Measurements from ENCODE around the gene SLC25A45.
A peak's percentile ranks its signal among the peaks of the same experiment; 100 is the strongest.

SLC25A45 gene

GRCh38 chr11:65355776-65356393 is 26.6 kb downstream of the SLC25A45 start:
- DNase-seq = no peak
- Histone ChIP-seq H3K4me1 (ENCODE audit: control insufficient read depth, insufficient read depth, low read length, poor library complexity, severe bottlenecking) (peaks cover 10% of the 10 kb centered on the region), H3K36me3 (ENCODE audit: control insufficient read depth, insufficient read depth, low read length) (peaks cover 13% of the 10 kb centered on the region), H3K27ac (ENCODE audit: insufficient read depth, low read length, poor library complexity, severe bottlenecking) (no peak overlapping the region), H3K27me3 (replicated peaks; ENCODE audit: control insufficient read depth, insufficient read depth, low read length, poor library complexity, severe bottlenecking) (no peaks in the 10 kb centered on the region), H3K4me3 (ENCODE audit: insufficient read depth, low read depth, low read length, poor library complexity, severe bottlenecking) (peak overlapping the region; percentile 73), H3K9me3 (ENCODE audit: control insufficient read depth, low read length) (no peaks in the 10 kb centered on the region)

- Histone ChIP-seq H3K4me1 (ENCODE audit: control insufficient read depth, insufficient read depth, low read length, poor library complexity, severe bottlenecking) (peaks cover 10% of the 10 kb centered on the region), H3K9me3 (ENCODE audit: control insufficient read depth, low read length) (no peaks in the 10 kb centered on the region), H3K27ac (ENCODE audit: insufficient read depth, low read length, poor library complexity, severe bottlenecking) (peak overlapping the region; percentile 45), H3K4me3 (ENCODE audit: insufficient read depth, low read depth, low read length, poor library complexity, severe bottlenecking) (peak overlapping the region; percentile 73), H3K36me3 (ENCODE audit: control insufficient read depth, insufficient read depth, low read length) (peaks cover 19% of the 10 kb centered on the region), H3K27me3 (replicated peaks; ENCODE audit: control insufficient read depth, insufficient read depth, low read length, poor library complexity, severe bottlenecking) (no peaks in the 10 kb centered on the region)
- DNase-seq = peak; percentile 28 to 65 (median 51)
Observed at GRCh38 chr11:65355013-65355775, 27.3 kb downstream of the SLC25A45 start.

GRCh38 chr11:65354265-65355012 is 28.0 kb downstream of the SLC25A45 start, which contains the start of gene TIGD3:
Gene TIGD3, plus strand, starts transcription at chr11:65354751. Its CDS starts 1,058 bp downstream, at chr11:65355809.
- peaks cover 10% of the 10 kb centered on the region for H3K4me1 ChIP-seq (ENCODE audit: control insufficient read depth, insufficient read depth, low read length, poor library complexity, severe bottlenecking)
- DNase-seq = peak; percentile 95 to 96 (median 95)
- no peaks in the 10 kb centered on the region for H3K27me3 ChIP-seq (replicated peaks; ENCODE audit: control insufficient read depth, insufficient read depth, low read length, poor library complexity, severe bottlenecking)
- H3K27ac ChIP-seq (ENCODE audit: insufficient read depth, low read length, poor library complexity, severe bottlenecking) = peak within 1 kb of the TSS; percentile 45
- H3K36me3 ChIP-seq (ENCODE audit: control insufficient read depth, insufficient read depth, low read length) = peaks cover 24% of the 10 kb centered on the region
- no peaks in the 10 kb centered on the region for H3K9me3 ChIP-seq (ENCODE audit: control insufficient read depth, low read length)
- H3K4me3 ChIP-seq (ENCODE audit: insufficient read depth, low read depth, low read length, poor library complexity, severe bottlenecking) = peak within 1 kb of the TSS; percentile 73

GRCh38 chr11:65353900-65354264 is 28.6 kb downstream of the SLC25A45 start:
- H3K4me1 ChIP-seq (ENCODE audit: control insufficient read depth, insufficient read depth, low read length, poor library complexity, severe bottlenecking) = peaks cover 10% of the 10 kb centered on the region
- DNase-seq = no peak
- peak overlapping the region; percentile 39 for H3K4me3 ChIP-seq (ENCODE audit: insufficient read depth, low read depth, low read length, poor library complexity, severe bottlenecking)
- H3K9me3 ChIP-seq (ENCODE audit: control insufficient read depth, low read length) = no peaks in the 10 kb centered on the region
- peaks cover 29% of the 10 kb centered on the region for H3K36me3 ChIP-seq (ENCODE audit: control insufficient read depth, insufficient read depth, low read length)
- H3K27me3 ChIP-seq (replicated peaks; ENCODE audit: control insufficient read depth, insufficient read depth, low read length, poor library complexity, severe bottlenecking) = no peaks in the 10 kb centered on the region
- peak overlapping the region; percentile 35 for H3K27ac ChIP-seq (ENCODE audit: insufficient read depth, low read length, poor library complexity, severe bottlenecking)

- peaks cover 34% of the 10 kb centered on the region for H3K36me3 ChIP-seq (ENCODE audit: control insufficient read depth, insufficient read depth, low read length)
- DNase-seq = no peak
- no peak overlapping the region for H3K4me3 ChIP-seq (ENCODE audit: insufficient read depth, low read depth, low read length, poor library complexity, severe bottlenecking)
- no peak overlapping the region for H3K27ac ChIP-seq (ENCODE audit: insufficient read depth, low read length, poor library complexity, severe bottlenecking)
- H3K27me3 ChIP-seq (replicated peaks; ENCODE audit: control insufficient read depth, insufficient read depth, low read length, poor library complexity, severe bottlenecking) = no peaks in the 10 kb centered on the region
- peaks cover 10% of the 10 kb centered on the region for H3K4me1 ChIP-seq (ENCODE audit: control insufficient read depth, insufficient read depth, low read length, poor library complexity, severe bottlenecking)
- H3K9me3 ChIP-seq (ENCODE audit: control insufficient read depth, low read length) = no peaks in the 10 kb centered on the region
Observed at GRCh38 chr11:65353376-65353775, 29.1 kb downstream of the SLC25A45 start.

GRCh38 chr11:65352783-65353182 is 29.7 kb downstream of the SLC25A45 start:
- H3K36me3 ChIP-seq (ENCODE audit: control insufficient read depth, insufficient read depth, low read length) = peaks cover 34% of the 10 kb centered on the region
- no peaks in the 10 kb centered on the region for H3K27me3 ChIP-seq (replicated peaks; ENCODE audit: control insufficient read depth, insufficient read depth, low read length, poor library complexity, severe bottlenecking)
- no peak overlapping the region for H3K27ac ChIP-seq (ENCODE audit: insufficient read depth, low read length, poor library complexity, severe bottlenecking)

GRCh38 chr11:65351511-65351910 is 30.9 kb downstream of the SLC25A45 start:
- no peak overlapping the region for H3K27ac ChIP-seq (ENCODE audit: insufficient read depth, low read length, poor library complexity, severe bottlenecking)
- H3K4me3 ChIP-seq (ENCODE audit: insufficient read depth, low read depth, low read length, poor library complexity, severe bottlenecking) = no peak overlapping the region
- peaks cover 10% of the 10 kb centered on the region for H3K4me1 ChIP-seq (ENCODE audit: control insufficient read depth, insufficient read depth, low read length, poor library complexity, severe bottlenecking)
- DNase-seq = no peak
- no peaks in the 10 kb centered on the region for H3K9me3 ChIP-seq (ENCODE audit: control insufficient read depth, low read length)
- H3K27me3 ChIP-seq (replicated peaks; ENCODE audit: control insufficient read depth, insufficient read depth, low read length, poor library complexity, severe bottlenecking) = no peaks in the 10 kb centered on the region
- H3K36me3 ChIP-seq (ENCODE audit: control insufficient read depth, insufficient read depth, low read length) = peaks cover 37% of the 10 kb centered on the region

More at GRCh38 chr11:65352783-65353182, 29.7 kb downstream of the SLC25A45 start:
- Histone ChIP-seq H3K4me1 (ENCODE audit: control insufficient read depth, insufficient read depth, low read length, poor library complexity, severe bottlenecking) (peaks cover 10% of the 10 kb centered on the region), H3K9me3 (ENCODE audit: control insufficient read depth, low read length) (no peaks in the 10 kb centered on the region), H3K4me3 (ENCODE audit: insufficient read depth, low read depth, low read length, poor library complexity, severe bottlenecking) (no peak overlapping the region)
- no peak for DNase-seq

GRCh38 chr11:65341856-65342255 is 40.6 kb downstream of the SLC25A45 start:
- peaks cover 70% of the 10 kb centered on the region for H3K36me3 ChIP-seq (ENCODE audit: control insufficient read depth, insufficient read depth, low read length)
- no peaks in the 10 kb centered on the region for H3K9me3 ChIP-seq (ENCODE audit: control insufficient read depth, low read length)
- no peak for DNase-seq
- H3K27ac ChIP-seq (ENCODE audit: insufficient read depth, low read length, poor library complexity, severe bottlenecking) = no peak overlapping the region
- H3K27me3 ChIP-seq (replicated peaks; ENCODE audit: control insufficient read depth, insufficient read depth, low read length, poor library complexity, severe bottlenecking) = no peaks in the 10 kb centered on the region
- no peaks in the 10 kb centered on the region for H3K4me1 ChIP-seq (ENCODE audit: control insufficient read depth, insufficient read depth, low read length, poor library complexity, severe bottlenecking)
- no peak overlapping the region for H3K4me3 ChIP-seq (ENCODE audit: insufficient read depth, low read depth, low read length, poor library complexity, severe bottlenecking)

GRCh38 chr11:65340226-65340625 is 42.2 kb downstream of the SLC25A45 start:
- no peak overlapping the region for H3K27ac ChIP-seq (ENCODE audit: insufficient read depth, low read length, poor library complexity, severe bottlenecking)
- peaks cover 4% of the 10 kb centered on the region for H3K4me1 ChIP-seq (ENCODE audit: control insufficient read depth, insufficient read depth, low read length, poor library complexity, severe bottlenecking)
- H3K36me3 ChIP-seq (ENCODE audit: control insufficient read depth, insufficient read depth, low read length) = peaks cover 54% of the 10 kb centered on the region

More at GRCh38 chr11:65340226-65340625, 42.2 kb downstream of the SLC25A45 start:
- DNase-seq = no peak
- no peaks in the 10 kb centered on the region for H3K9me3 ChIP-seq (ENCODE audit: control insufficient read depth, low read length)
- no peak overlapping the region for H3K4me3 ChIP-seq (ENCODE audit: insufficient read depth, low read depth, low read length, poor library complexity, severe bottlenecking)
- H3K27me3 ChIP-seq (replicated peaks; ENCODE audit: control insufficient read depth, insufficient read depth, low read length, poor library complexity, severe bottlenecking) = no peaks in the 10 kb centered on the region
